Measurements from ENCODE around the gene TFCP2.
"Not testable (repeated sequence)": the region's sequence is repeated elsewhere in the genome, so short reads cannot be mapped to it uniquely, and the experiment has no call there.

The TFCP2 gene

DNA sequence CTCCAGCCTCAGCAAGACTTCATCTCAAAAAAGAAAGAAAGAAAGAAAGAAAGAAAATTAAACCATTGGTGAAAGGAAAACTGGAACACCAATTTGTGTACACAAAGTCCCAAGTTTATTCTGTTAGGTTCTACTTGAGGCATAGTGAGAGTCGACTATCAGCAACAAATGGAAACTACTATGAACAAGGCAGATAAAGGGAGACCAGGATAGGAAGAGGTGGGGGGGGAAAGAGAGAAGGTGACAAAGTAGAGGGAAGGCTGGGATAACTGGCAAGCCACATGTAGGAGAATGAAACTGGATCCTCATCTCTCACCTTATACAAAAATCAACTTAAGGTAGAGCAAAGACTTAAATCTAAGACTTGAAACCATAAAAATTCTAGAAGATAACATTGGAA lies 25.6 kb downstream of the TFCP2 start:
- DNase-seq: no peak

DNA sequence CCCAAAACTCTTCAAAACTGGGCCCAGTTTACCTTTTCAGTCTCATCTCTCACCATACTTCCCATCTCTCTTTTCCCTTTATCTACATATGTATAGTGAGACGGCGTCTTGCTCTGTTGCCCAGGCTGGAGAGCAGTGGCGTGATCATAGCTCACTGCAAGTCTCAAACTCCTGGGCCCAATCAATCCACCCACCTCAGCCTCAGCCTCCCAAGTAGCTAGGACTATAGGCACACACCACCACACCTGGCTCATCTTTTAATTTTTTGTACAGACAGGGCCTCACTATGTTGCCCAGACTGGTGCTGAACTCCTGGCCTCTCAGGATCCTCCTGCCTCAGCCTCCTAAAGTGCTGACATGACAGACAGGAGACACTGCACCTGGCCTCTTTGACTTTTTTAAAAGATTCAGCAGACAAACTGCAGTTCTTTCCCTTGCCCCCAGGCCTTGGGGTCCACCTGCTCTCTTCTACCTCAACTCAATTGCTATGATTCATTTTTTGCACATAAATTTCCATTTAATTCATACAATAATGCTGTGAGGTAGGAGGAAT lies 33.6 kb downstream of the TFCP2 start:
- no peak for DNase-seq

DNA sequence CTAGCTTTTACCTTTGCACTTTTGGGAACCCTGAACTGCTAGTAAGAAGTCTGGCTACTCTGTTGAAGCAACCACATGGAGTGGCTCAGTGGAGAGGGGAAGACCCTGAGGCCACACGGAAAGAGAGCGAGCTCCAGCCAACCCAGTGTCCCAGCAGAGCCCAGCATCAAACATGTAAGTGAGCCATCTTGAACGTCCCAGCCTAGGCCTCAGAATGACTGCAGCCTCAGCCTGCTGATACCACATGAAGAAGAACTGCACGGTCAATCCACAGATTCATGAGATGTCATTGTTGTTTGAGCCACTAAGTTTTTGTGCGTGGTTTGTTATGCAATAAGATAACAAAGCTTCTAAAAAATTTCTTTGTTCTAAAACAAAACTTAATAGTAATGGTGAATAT lies 40.2 kb downstream of the TFCP2 start:
- no peak for DNase-seq

DNA sequence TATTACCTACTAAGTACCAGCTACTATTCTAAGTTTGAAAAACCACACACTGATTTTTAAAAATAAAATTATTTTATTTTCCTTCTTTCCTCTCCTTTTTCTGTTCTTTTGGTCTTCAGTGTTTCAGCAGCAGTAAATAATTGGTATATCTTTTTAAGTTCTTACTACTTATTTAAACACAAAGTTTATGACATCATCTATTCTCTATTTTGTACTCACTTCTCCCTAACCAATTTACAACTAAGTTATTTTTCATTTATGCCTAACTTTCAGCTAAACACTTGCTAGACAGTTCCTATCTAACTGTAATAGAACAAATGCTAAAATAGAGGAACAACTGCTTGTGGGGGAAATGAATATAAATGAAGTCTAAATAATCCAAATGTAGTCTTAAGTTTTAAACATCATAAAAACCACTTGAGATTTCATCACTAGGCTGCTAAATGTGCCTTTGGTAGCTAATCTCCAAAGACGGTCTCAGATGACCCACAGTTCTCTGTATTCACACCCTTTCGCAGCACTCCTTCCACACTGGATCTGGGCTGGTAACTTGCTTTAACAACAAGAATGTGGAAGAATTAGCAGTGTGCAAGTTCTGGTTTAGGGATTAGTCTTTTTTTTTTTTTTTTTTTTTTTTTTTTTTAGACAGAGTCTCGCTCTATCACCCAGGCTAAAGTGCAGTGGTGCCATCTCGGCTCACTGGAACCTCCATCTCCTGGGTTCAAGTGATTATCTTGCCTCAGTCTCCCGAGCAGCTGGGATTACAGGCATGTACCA lies 41.0 kb downstream of the TFCP2 start:
- no peak for DNase-seq

DNA sequence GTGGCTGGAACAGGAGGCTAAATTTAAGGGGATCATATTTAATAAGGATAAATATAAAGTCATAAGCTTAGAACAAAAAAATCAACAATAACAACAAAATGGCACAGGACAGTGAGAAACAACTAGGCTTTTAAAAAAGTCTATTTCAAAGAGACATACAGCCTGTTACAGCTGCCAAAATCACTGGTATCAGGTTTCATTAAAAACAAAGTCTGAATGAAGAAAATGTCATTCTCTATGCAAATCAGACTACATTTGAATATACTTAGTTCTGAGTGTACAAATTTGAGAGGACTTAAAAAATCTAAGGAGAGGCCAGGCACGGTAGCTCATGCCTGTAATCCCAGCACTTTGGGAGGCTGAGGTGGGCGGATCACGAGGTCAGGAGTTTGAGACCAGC lies 44.0 kb downstream of the TFCP2 start:
- no peak for DNase-seq

DNA sequence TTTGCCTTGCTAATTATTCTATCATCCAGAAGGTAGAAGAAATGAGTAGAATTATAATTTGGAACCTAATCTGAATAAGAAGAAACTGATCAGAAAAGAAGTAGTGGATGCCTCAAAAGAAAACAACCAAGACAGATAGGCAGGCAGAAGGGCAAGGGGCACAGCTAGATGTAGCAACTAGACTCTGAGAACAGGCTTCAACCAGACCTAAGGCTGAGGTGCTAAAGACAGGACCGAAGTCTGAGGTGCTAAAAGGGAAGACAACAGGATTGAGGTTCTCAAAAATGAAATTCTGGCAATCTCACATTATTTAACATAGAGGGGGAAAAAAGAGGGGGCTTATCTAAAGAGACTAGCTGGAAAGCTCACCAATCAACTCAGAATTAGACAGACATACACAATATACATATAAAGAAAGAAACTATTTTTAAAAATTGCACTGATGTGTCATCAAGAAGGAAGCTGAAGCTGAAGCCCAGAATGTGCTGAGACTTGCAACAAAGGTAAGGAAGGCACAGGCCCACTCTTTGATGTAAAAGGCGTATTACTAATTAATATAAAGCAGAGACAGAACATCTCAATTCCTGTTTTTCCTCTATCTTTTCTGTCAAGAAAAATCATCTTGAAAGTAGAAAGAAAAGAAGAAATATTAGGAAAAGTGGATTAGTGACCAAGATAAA lies 45.7 kb downstream of the TFCP2 start:
- DNase-seq: no peak

DNA sequence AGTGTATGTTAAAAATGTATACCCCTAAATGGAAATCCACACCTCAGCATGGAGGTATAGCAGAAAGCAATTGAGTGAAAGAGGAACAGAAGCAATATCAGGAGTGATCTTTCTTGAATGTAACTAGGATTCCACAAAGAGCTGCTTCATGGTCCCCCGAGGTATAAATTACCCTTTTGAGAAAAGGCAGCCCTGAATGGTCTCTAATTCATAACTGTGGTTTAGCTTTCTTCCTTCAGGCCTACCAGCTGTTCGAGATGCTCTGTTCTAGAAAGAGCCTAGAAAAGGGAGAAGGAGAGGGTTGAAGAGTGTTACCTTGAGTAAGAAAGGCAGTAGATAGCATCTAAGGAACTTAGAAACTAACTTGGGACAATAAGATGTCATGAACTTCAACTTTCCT lies 46.6 kb downstream of the TFCP2 start:
- DNase-seq: no peak

DNA sequence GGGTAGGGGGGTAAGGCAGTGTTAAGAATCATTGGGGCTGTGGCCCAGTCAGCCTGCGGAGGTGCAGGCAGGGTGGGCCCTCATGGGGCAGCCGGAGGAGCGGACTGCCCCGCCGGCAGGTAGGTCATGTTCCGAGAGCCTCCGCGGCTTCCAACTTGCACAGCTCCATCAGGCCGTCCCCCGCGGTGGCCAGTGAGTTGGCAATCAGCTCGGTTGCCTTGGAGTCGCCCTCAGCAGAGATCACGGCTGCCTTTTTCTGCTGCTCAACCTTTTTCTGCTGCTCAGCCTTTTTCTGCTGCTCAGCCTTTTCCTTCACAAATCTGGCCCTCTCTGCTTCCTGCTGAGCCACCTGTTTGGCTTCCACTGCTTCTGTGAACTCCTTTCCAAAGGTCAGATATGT lies 48.4 kb downstream of the TFCP2 start:
- no peak for DNase-seq

DNA sequence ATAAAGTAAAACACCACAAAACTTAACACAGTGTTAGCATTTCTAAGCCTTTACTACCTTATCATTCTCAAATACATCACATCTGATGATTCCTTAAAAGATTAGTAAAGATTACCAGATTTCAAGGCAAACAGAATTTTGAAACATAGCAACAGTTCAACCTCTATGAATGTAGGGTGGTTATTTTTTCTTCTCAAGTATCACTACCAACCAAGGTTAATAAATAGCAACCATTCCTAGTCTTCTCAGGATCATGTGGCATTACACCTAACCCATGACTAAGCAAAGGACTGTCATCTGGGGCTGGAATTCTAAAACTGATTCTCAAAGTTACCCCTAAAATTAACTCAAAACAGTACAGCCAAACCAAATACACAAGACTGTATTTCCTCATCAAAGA lies 50.1 kb downstream of the TFCP2 start:
- DNase-seq: no peak

DNA sequence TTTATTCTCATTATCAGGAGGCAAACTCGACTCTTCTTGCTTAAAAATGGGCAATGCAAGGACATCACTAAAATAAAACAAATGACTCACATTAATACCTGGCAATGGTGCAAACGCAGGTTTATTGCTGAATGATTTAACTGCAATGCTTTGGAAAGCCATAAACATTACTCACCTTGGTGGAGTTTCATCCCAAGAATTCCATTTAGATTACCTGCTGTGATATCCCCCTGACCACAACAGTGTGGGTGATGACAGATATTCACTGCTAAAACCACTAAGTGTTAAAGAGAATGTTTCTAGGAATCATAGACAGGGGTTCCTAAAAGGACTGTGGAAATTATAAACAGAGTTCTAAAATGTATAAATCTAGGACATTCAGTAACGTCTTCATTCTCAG lies 54.2 kb downstream of the TFCP2 start:
- no peak for DNase-seq

DNA sequence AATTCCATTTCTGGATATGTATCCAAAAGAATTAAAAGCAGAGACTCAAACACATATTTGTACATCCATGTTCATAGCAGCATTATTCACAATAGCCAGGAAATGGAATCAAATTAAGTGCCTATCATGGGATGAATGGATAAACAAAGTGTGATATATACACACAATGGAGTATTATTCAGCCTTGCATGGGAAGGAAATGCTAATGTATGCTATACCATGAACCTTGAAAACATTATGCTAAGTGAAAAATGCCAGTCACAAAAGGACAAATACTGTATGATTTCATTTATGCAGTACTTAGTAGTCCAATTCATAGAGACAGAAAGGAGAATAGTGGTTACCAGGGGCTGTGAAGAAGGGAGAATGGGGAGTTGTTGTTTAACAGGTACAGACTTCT lies 57.4 kb downstream of the TFCP2 start:
- DNase-seq: no peak

DNA sequence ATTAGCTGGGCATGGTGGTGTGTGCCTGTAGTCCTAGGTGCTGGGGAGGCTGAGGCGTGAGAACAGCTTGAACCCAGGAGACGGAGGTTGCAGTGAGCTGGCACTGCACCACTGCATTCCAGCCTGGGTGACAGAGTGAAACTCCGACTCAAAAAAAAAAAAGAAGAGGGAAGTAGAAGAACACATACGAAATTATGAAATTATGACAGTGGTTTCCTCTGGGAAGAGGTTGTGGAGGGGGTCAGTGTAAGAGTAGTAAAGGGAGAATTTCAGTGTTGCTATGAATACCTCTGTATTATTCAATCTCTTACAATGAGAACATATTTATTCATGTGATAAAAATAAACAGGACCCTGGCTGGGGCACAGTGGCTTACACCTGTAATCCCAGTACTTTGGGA lies 64.8 kb downstream of the TFCP2 start:
- DNase-seq: no peak

DNA sequence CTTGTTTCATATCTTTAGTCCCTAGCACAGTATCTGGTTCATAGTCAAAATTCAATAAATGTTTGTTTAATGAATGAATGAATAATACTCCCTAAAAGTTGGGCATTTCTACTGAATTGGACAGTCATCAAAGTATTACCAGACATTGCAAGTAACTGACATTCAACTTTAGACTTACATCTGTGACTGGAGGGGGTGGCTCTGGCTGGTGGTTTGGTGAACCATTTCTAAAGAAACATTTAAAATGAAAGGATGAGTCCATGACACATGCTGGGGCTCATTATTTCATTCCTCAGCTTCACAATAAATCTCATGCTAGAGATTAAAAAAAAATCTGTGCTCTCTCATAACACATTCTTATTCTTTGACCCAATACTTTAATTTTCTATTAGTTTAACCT lies 69.0 kb downstream of the TFCP2 start:
- DNase-seq: no peak

DNA sequence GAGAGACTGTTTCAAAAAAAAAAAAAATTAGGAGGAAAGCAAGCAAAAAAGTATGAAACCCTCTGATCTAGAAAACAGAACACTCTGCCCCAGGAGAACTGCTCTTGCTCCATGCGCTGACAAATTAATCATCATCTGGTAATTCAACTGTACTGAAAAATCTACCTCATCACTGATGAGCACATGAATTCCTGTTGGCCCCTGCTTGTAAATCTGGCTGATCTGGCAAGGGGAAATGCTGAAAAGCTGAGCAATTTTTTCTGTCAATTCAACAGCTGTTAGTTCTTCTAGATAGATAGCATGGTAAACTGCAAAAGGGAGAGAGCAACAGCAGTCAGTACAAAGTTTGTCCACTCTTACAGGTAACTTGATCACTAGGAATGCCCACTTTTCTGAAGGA lies 74.3 kb downstream of the TFCP2 start:
- DNase-seq: no peak

DNA sequence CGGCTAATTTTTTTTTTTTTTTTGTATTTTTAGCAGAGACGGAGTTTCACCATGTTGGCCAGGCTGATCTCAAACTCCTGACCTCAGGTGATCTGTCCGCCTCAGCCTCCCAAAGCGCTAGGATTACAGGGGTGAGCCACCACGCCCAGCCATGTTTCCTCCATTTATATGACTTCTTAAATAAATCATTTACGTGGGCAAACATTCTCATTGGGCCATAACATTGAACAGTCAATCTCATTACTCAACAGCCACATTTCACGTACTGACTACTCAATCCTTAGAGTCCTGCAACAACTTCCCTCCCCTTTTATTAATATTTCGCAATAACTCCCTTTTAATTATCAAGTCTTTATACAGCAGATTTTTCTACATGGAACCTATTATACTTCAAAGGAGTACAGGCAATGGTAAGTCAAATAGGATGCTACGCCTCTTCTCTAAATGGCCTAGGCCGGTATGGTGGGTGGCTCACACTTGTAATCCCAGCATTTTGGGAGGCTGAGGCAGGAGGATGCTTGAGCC lies 82.2 kb downstream of the TFCP2 start:
- no peak for DNase-seq

DNA sequence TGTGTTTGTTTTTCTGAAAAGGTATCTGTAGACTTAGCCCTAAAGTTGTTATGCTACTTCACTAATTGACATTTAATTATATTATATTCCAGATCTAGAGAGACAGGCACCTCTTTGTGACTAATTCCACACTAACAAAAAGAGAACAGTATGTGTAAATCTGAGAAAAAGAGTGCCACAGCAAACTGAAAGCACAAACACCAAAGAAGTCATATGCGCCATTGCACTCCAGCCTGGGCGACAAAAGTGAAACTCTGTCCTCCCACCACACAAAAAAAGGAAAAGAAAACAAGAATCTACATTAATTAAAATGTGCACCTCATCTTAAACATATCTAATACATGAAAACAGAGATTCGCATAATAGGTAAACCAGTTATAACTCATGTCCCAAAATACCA lies 85.1 kb downstream of the TFCP2 start:
- no peak for DNase-seq

DNA sequence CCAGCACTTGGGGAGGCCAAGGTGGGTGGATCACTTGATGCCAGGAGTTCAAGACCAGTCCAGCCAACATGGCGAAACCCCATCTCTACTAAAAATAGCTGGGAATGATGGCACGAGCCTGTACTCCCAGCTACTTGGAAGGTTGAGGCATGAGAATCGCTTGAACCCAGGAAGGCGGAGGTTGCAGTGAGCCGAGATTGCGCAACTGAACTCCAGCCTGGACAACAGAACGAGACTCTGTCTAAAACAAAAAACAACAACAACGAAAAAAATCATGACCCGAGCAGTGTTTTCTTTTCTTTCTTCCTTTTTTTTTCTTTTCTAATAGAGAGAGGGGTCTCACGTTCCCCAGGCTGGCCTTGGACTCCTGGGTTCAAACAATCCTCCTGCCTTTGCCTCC lies 86.0 kb downstream of the TFCP2 start:
- no peak for DNase-seq

DNA sequence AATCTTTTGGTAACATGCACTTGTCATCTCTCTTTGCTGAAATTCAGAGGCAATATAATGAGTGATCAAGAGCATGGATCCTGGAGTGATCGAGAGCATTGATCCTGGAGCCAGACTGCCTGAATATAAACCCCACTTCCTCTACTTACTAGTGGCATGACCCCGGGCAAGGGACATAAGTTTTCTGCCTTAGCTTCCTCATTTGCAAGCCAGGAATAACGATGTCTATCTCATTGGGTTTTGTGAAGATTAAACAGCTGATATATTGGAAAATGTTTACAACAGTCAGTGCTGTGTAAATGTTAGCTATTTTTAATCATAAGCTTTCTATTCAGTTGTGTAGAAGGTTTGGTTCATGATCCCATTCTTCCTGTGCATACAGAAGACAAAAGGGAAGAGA lies 87.2 kb downstream of the TFCP2 start:
- DNase-seq: no peak

DNA sequence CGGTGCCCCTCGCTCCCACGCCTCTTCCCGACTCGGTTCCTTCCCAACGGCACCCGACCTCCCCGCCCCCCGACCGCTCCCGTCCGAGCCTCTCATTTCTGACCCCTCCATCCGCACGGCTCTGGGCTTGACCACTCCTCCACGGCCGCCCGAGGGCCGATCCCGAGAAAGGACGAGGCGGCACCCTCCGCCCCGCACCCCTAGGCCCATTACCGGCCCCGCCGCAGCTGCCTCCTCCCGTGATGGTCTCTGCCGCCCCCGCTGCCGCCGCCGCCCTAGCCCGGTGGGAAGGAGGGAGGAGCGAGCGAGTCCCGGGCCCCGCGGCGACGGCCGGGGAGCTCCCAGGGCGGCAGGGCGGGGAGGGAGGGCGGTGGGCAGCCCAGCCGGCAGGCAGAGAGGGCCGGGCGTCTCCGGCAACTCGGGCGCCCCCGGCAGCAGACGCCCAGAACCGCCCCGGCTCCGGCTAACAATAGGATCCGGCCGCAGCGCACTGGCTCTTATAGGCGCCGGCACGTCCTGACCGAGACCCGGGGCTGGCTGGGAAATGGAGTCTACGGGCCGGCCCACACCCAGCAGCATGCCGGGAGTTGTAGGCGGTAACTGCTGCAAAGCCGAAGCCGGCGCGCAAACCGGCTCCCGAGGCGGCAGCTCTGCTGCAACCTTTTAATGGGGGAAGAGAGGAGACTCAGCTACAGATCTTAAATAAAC lies 89.7 kb downstream of the TFCP2 start, which contains the start of gene CSRNP2:
CSRNP2 (minus strand) TSS at position 471 of the 708 bp plus-strand sequence. CDS start 7,035 bp downstream, outside the sequence.
- peak; percentile 95 for DNase-seq

DNA sequence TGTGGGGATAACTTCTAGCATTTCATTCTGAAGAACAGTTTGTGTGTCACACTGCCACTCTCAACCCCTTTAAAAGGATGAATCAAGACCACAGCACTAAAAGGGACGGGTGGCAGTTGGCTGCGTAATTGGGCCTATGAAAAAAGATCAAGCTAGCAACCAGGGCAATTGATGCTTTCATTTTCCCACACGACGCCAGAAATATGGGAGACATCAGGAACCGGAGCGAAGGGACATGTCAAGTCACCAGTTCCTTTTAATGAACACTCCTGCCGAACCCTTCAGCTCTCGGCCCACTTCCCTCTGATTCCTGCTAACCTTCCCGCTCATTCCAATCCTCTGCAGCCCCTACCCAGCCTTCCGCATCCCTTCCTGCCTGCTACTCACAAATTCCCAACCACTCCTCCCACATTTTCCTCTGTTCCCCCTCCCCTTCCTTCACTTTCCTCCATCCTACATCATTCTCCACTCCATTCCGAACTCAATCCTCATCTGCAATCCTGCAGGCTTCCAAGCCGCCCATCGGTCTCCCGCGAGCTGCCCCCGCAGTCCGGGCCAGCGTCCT lies 90.3 kb downstream of the TFCP2 start:
- peak; percentile 13 for DNase-seq

DNA sequence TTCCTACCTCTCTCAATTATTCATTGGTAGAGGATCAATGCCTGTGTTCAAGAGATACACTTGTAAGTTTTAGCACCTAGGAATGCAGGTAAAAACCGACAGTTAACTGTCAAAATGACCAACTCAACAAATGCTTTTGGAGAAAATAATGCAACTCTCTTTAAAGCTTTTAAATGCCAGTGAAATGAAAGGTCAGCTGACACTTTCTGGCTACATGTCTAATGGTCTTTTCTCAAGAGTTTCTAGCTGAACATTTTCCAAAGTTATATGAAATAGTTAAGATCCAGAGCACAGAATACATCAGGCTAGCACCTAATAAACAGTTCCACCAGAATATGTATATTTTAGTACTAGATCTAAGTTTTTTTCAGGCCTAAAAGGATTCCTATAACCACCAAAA lies 91.5 kb downstream of the TFCP2 start:
- DNase-seq: no peak

DNA sequence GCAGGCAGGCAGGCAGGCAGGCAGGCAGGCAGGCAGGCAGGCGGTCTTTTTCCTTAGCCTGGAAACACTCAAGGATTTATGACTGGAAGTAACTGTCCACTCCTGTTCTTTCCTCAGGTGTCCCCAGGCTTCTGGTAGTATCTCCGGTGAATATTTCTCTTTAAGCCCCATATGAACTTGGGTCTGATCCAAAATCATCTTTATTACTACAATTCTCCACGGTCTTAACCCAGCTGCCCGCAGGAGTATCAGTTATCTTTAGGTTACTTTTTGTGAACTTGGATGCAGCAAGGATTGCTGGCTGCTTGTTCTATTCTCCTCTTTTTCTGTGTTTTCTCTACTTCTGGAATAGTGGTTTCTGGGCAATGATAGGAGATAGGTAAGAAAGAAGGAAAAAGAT lies 92.8 kb downstream of the TFCP2 start:
- no peak for DNase-seq

DNA sequence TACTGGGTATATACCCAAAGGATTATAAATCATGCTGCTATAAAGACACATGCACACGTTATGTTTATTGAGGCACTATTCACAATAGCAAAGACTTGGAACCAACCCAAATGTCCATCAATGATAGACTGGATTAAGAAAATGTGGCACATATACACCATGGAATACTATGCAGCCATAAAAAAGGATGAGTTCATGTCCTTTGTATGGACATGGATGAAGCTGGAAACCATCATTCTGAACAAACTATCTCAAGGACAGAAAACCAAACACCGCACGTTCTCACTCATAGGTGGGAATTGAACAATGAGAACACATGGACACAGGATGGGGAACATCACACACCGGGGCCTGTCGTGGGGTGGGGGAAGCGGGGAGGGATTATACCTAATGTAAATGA lies 94.1 kb downstream of the TFCP2 start:
- not testable (repeated sequence) for DNase-seq

All from DMS153 (cell line).